Measurements from ENCODE around the gene SNRPD2.
"Not testable (repeated sequence)": the region's sequence is repeated elsewhere in the genome, so short reads cannot be mapped to it uniquely, and the experiment has no call there.

SNRPD2 gene

DNA sequence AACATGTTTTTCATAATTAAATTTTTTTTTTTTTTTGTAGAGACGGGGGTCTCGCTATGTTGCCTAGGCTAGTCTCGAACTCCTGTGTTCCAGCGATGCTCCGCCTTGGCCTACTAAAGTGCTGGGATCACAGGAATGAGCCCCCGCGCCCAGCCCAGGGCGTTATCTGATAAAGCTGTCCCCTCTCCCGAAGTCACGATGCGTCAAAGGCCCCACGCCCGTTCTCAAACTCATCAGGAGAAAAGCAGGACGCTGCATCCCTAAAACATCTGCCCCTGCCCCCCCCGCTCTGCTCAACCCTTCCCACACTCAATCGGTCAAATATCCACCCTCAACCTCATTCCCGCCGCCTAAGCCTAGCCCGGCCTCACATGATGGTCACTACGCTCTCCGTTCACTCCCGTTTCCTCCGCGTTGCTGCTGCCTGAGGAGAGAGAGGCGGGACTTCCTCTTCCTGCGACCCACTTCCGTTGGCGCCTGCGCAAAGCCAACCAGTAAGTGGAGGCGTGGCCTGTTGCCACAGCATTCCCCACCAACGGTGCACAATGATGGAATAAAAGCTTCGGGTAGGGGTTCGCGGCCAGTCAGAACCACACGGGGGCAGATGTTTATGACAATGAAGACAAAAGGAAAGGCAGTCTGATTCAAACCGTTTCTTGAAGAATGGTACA lies at the start of gene SNRPD2:
SNRPD2 (minus strand) TSS at position 438 of the 671 bp plus-strand sequence; CDS start at position 373, 65 bp downstream.
- DNase-seq: peak; percentile 81

- peak; percentile 12 for DNase-seq
These were observed 48.0 kb upstream of the SNRPD2 start for GRCh38 chr19:45739498-45740439.

- no peak for DNase-seq
These were observed 41.5 kb upstream of the SNRPD2 start, which contains the start of gene MEIOSIN for GRCh38 chr19:45733160-45733810. Gene MEIOSIN (plus strand): TSS chr19:45733439. CDS start chr19:45735377, 1,938 bp downstream.

- peak; percentile 95 for DNase-seq
These were observed 38.9 kb upstream of the SNRPD2 start, which contains the start of gene FBXO46 for GRCh38 chr19:45730368-45731288. Gene FBXO46 (minus strand): TSS chr19:45730896. CDS start chr19:45713495, 17,401 bp downstream.

DNA sequence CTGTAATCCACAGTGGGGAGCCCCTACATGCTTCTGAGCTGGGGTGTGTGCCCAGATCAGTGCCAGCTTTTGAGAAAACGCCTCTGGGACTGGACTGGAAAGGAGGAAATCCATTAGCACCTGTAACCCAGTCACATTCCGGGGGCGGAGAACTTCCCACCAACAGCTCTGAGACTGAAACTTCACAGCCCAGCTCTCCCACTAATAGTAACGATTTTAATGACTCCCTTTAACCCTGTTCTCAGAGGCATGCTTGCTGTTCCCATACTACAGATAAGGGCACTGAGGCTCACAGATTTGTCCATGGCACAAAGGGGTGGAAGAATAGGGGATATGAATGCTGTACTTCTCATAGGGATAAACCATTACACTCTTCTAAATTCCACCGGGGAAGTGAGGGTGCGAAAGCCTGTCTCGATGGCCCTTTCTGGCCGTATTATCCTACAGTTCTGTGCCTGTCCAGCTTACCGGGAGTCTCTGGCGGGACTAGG lies 38.1 kb upstream of the SNRPD2 start:
- no peak for DNase-seq

- DNase-seq: not testable (repeated sequence)
These were observed 36.9 kb upstream of the SNRPD2 start for GRCh38 chr19:45728683-45729082.

GRCh38 chr19:45720065-45720464 lies 28.3 kb upstream of the SNRPD2 start:
- not testable (repeated sequence) for DNase-seq

DNA sequence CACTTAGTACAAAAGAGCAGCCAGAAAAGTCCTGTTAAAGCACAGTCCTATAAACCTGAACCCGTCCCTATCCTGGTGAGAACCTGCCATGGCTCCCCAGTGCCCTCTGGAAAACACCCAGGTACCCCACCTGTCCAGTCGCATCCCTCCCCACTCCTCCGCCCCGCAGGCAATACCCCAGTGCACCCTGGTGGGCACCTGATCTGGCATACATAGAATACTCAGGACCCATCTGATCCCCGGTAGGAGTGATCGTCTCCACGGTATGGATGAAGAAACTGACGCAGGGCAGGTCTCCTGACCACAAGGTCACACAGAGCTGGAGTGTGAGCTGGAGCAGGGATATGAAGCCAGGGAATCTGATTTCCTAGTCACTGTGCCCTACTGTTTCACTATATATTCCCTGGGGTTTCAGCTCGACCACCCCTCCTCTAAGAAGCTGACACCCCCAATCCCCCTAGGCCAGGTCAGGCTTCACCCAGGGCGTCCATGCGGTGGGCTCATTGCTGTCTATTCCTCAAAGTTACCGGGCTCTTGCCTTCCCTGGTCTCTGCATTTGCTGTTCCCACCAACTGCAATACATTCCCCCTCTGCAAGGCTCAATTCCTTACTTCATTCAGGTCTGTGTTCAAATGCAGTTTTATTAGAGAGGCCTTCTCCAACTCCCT lies 26.4 kb upstream of the SNRPD2 start:
- DNase-seq: no peak

GRCh38 chr19:45717131-45717982 lies 25.6 kb upstream of the SNRPD2 start:
- peak; percentile 99 for DNase-seq

GRCh38 chr19:45716359-45717130 lies 24.8 kb upstream of the SNRPD2 start:
- DNase-seq: no peak

DNA sequence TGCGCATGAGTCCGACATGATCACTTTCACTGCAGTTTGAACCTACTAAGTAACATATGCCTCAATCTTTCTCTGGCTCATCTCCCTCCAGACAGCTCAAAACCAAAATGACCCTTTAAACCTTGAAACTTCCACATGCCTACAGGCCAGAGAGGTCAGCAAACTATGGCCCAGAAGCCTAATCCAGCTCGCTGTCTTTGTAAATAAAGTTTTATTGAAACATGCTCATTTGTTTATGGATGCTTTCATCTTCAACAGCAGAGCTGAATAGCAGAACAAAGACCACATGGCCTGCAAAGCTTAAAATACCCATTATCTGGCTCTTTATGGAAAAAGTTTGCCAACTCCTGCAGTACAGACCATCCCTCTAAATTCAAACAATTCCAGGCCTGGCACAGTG lies 23.4 kb upstream of the SNRPD2 start:
- DNase-seq: no peak

GRCh38 chr19:45713141-45713540 lies 21.4 kb upstream of the SNRPD2 start:
- DNase-seq: no peak

DNA sequence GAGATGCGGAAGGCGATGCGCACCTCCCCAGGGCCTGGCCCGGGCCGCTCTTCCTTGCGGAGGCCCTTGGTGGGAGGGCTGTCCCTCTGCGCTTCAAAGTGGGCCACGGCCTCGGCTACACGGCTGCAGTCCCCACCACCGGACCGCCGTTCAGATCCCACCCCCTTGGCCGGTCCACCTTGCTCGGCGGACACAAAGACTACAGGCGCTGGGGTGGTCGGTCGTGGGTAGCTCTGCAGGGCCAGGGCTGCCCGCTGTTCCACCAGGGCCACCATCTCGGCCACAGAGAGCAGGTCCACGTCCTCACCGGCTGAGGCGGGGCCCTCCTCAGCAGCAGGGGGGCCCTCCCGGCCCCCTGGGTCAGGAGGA lies 20.9 kb upstream of the SNRPD2 start:
- no peak for DNase-seq

GRCh38 chr19:45711851-45712698 lies 20.3 kb upstream of the SNRPD2 start:
- no peak for DNase-seq

- DNase-seq: no peak
These were observed 18.8 kb upstream of the SNRPD2 start for GRCh38 chr19:45710356-45711130.

GRCh38 chr19:45705710-45706415 lies 14.1 kb upstream of the SNRPD2 start:
- no peak for DNase-seq

DNA sequence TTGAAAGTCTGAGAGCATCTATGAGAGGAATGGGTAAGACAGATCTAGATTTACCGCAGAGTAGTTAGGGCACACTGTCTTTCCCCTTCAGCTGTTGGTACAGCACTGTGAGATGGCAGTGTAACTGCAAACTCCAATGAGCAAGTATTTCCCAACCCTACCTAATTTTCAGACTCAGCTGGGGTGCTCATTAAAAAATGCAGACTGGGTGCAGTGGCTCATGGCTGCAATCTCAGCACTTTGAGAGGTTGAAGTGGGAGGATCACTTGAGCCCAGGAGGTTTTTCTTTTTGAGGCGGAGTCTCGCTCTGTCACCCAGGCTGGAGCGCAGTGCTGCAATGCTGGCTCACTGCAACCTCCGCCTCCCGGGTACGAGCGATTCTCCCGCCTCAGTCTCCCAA lies 13.4 kb upstream of the SNRPD2 start:
- DNase-seq: no peak

Data from GF-D8 (cell line).